HG03575 (cell line): Measurements from ENCODE around the gene BCAR3.
A peak's percentile ranks its signal among the peaks of the same experiment; 100 is the strongest.
"Not testable (repeated sequence)": the region's sequence is repeated elsewhere in the genome, so short reads cannot be mapped to it uniquely, and the experiment has no call there.

Experiments
- ATAC-seq: cut with Tn5 transposase; IDR thresholded peaks from one replicate; pipeline ENCODE4 v1.9.1; 2021; ENCODE audit not compliant: unreplicated experiment, insufficient number of reproducible peaks, low FRiP score; ENCODE audit errors: extremely low read depth

The BCAR3 gene

DNA sequence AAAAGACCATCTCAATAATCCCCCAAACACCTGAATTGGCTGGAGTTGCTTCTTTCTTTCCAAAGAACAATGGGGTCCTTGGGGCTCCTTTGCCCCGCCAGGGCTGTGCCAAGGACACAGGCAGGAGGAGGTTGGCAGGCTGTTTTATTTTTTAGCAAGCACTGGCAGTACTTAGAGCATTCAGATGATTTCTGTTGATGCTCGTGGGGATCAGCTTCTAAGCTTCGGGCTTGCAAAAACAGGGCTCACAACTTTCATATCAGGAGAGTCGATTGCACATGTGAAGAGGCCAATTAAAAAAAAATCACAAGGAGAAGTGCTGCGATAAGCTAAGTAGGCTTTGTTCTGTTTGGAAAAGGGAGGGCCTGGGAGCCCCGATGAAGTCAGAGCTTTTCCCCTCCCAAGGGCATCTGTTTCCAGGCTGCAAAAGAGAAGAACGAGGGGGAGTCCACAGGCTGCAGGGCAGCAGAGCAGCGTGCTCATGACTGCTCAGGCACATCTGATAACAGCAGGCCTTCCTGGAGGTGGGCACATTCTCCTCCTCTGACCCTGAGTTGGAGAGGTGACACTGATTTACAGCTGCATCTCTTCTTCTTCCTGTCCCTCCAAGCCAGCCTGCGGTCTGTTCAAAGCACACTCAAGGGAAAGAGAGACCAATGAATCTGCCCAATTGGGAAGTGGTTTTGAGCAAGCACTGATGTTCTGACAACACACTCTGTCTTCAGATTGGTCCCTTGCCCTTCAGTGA, 27.3 kb upstream of the BCAR3 start:
- no peak for ATAC-seq

DNA sequence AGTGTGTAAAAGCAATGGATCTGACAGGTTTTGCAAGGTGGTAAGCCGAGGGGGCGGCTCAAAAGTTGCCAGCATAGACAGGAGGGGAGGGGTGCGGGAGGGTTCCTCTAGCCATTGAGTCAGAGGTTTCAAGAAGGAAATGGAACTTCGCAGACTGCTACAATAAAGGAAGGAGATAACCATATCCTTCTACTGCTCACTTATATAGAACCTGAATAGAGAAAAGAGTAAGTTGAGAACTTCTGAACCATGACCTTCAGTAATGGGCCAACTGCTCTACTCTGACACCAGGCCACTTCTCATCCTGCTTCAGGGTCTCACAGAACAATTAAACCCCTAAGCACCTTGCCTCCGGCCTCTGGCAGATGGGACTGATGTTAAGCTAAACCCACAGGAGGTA, 26.3 kb upstream of the BCAR3 start:
- ATAC-seq: peak; percentile 56

DNA sequence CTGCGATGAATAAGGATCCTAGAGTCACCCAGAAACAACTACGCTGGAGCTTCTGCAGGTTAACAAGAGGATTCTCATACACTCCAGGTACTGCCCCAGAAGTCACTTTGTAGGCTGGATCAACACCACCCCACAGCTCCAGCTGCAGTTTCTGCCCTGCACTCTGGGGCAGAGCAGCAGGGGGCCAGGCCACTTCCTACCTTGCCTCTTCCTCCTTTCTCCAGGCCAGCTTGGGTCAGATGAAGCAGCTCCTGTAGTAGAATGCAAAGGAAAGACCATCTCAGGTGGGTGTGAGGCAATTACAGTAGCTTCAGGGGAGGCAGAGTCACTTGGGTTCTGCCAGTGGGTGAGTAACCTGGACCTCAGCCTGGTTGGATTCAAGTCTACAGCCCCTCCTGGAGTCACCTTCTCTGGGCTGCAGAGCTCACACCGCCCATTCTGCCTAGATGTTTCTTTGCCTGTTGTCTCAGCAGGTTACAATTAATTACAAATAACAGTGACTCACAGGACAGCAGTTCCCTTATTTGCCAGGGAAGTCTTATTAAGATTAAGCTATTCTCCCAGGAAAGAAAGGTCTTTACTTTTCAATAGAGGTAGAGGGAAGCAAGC, 24.4 kb upstream of the BCAR3 start:
- no peak for ATAC-seq

DNA sequence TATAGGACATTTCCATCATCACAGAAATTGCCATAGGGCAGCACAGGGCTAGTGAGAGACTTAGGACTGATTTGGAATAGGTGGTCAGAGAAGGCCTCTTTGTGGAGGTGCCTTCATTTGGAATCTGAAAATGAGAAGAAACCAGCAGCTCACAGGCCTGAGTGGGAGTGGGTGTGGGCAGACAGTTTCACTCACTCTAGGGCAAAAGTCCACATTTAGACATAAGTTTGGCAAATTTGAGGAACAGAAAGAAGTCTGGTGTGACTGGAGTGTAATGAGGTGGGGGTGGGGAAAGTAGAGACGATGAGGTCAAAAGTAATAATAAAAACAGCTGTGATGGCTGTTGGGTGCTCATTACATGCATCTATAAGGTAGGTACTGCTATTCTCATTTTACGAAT, 22.4 kb upstream of the BCAR3 start:
- ATAC-seq: peak; percentile 36

DNA sequence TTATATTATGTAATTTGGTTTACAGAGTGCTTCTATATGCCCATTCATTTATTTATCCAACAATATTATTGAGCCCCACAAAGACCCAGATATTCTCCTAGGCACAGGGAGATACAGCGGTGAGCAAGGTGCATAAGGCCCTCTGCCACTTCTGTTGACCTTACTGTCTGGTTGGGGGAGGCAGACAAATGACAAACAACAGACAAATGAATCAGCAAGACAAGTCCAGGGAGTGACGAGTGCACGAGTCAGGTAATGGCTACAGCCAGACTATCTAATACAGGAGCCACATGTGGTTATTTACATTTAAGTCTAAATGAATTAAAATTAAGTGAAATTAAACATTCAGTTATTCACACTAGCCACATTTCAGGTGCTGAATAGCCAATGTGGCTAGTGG, 22.0 kb upstream of the BCAR3 start:
- no peak for ATAC-seq

DNA sequence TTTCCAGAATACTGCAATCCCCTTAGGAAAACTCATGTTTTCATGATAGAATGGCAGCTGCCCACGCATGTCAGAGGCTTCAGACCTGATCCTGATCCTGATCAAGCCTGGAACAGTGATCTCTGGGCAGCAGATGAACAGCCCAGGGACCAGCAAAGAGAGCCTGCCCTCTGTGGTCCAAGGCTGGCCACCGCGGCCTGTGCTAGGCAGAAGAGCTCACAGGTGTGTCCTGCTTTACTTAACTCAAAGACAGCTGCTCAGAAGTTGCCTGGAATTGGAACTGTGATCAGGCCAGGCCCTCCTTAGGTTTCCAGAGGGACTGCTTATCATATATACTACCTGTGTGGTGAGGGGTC, 21.2 kb upstream of the BCAR3 start:
- no peak for ATAC-seq

DNA sequence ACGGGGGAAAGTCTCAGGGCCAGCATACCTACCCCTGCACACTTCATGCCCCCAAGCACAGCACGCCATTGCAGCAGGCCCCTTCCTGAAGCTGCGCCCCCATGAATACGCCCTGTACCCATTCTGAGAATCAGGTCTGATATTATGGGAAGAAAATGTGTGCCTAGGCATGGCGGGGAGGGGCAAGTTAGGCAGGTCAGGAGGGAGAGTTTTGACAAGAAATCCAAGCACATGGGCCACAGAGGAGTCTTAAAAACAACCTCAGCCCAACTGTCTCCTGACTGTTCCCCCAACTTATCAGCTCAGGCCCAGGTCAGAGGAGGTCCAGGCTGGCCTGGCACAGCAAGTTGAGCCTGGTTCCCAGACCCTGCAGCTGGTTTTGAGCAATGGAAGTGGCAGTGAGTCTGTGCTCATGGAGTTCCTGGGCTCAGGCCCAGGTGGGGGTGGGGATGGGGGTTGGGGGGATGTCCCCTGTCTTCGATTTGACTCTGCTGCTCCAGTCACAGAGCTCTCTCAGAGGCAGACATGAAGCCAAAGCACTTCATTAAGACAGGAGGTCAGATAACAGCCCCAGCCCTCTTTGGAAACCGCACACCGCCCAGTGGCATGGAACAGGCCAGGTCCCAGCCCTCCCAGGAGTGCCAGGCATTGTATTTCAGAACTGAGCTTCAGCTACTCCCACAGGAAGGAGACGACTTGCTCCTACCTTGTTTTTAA, 20.6 kb upstream of the BCAR3 start:
- no peak for ATAC-seq

DNA sequence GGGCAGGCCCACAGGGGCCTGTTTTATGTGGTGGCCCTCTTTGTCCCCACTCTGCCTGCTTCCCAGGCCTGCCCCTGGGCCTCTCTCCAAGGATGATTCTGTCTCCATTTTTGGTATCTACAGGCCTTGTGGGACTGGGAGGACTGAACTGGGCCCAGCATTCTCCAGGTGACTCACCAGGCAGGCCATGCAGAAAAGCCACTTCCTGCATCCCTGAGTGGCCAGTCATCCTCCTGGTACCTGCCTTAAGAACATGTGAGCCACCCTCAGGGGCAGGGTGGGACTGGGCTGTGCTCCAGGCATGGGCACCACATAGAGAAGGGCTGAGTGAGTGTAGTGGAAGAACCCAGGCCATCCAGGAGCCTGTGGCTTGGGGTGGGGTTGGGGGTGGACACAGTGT, 20.0 kb upstream of the BCAR3 start:
- no peak for ATAC-seq

DNA sequence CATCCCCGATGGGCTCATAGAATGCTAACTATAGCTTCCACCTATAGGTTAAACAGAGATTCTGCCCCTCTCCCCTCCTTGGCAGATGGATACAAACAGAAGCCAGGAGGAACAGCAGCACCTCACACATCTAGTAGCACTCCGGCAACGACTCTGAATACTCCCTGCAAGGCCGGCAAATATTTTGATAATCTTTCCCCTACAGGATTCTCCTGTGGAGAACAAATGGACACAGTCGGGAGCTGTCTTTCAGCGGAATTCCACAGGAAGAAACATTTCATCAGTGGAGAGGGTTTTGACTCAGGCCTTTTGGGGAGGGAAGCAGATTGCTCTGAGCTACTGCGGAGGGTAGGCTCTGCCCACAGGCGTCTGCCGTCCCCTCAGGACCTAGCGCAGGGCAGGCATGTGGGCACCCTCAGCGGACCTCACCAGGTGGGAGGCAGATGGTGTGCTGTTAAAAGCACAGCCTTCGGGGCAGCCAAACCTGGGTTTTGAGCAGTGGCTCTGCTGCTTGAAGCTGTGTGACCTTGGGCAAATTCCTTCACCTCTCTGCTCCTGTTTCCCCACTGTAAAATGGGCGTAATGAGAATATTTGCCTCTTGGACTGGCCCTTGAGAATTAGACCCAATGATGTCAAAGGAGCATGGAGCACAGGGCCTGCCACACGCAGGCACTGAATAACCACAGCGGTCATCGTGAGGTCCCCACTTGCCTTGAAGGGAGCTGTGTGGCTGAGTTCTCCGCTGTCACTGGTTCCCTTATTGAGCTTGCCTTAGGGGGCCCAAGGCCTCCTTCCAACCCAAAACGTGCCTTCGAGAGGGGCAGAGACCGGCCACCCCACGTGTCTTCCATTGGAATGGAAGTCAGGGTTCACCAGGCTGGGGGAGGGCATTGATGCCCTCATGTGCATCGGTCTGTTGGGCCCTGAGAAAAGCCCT, 19.2 kb upstream of the BCAR3 start:
- no peak for ATAC-seq

DNA sequence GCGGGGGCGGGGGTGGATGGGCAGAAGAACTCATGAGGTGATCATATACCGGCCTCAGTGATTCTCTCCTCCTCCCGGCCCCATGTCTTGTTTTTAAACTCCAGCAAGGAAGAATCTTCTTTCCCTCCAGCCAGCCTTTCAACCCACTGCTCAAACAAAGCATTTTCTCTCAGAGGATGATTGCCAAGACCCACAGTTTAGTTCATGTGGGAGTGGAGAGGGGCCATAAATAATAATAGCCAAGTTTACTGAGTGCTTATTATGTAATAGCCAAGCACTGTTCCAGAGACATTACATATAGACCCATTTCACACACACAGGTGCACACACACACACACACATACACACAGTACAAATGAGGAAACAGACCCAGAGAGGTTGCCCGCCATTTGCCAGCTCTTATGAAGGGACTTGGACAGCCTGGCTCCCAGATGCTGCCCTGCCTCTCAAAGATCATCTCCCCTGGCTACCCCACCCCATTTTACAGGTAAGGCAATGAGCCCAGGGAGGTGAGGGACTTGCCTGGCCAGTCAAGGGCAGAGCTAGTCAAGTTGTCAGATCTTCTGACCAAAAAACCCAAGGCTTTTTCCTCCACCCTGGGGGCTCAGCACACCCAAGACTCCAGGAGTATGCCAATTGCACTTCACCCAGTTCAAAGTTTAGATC, 18.0 kb upstream of the BCAR3 start:
- ATAC-seq: no peak

DNA sequence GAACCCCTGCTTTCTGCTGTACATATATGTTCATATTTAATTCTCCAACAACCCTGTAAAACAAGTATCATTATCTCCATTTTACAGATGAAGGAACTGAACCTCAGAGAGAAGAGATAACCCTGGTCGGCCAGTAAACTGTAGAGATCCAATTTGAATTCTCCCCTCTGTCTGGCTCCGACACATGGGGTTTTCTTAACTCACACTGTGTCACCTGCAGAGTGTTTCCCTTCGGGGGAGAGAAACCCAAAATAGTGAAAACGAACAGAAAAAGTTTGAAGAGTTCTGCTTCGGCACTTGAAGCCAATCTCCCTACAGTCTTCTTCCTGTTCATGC, 17.4 kb upstream of the BCAR3 start:
- no peak for ATAC-seq

DNA sequence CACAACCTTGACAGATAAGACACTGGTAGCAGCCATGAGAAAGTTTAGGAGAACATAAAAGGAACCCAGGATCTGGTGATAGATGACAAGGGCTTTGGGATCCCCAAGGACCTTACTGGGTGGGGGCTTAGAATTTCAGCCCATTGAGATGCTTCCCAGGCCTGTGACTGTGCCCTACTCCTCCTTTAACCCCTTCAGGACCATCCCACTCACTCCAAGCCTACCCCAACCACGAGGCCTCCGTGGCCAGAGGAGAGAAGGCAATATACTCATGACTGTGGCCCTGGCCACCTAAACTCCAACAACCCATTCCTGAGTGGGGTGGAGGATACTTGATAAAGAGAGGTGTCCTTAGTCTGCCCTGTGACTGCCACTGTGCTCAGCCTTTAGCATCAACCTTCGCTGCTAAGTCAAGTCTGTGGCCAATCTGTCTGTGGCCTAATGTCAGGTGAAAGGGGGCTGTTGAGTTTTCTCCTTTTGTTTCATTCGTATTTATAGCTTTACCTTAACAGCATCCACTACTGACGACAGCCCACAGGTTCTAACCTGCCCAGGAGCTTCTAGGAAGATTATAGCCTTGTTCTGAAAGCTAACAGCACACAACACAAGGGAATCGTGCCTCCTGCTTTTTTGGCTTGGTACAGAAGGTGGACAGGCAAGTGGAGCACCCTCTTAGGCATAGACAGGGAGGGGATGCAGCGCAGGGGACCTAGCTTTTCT, 16.9 kb upstream of the BCAR3 start:
- no peak for ATAC-seq

DNA sequence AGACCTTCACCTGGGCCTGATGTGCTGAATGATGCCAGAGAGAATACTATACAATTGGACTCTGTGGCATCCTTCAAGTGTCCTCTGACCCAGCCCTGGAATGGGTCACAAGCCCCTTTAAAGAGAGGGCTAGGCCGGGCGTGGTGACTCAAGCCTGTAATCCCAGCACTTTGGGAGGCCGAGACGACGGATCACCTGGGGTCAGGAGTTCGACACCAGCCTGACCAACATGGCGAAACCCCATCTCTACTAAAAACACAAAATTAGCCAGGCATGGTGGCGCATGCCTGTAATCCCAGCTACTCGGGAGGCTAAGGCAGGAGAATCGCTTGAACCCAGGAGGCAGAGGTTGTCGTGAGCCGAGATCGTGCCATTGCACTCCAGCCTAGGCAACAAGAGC, 15.9 kb upstream of the BCAR3 start:
- not testable (repeated sequence) for ATAC-seq

DNA sequence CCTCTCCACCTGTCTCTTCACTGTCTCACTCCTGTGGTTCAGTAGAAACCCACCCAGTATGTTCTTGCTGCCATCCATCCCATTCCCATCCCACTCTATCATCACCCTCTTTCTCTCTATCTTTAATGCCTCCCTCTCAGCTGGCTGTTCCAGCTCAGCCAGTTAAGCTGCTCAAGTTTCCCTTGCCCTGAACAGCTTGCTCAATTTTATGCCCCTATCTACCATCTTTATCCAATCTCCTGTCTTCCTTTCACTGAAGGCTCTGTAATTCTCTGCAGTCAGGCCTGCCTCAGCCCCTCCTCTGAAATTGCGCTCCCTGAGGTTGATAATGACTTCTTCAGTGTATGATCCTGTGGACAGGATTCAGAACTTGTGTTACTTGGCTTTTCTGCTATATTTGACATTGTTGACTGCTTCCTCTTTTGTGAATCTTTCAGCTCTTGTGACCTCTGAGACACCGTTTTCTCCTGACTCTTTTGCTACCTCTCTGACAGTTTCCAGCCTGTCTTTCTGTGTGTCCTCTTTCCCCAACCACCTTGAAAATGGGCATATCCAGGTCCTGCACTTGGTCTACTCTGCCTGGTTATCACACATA, 13.9 kb upstream of the BCAR3 start:
- ATAC-seq: peak; percentile 39

DNA sequence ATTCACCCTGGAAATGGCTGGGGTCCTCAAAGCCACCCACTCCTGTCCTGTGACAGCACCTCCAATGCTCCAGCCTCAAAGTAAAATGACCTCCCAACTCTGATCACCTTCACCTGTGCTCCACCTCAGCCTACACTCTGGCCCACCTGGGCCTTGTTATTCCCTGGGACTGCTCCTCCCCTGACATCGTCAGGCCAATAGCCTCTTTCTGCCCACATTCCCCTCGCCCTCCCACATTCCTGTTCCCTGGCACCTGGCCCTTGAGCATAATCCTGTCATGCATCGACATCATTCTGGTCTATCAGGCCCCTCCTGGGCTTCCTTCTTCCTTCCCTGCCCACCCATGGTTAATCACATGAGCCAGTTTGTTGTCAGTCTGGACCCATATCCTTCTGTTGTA, 13.2 kb upstream of the BCAR3 start:
- ATAC-seq: no peak

DNA sequence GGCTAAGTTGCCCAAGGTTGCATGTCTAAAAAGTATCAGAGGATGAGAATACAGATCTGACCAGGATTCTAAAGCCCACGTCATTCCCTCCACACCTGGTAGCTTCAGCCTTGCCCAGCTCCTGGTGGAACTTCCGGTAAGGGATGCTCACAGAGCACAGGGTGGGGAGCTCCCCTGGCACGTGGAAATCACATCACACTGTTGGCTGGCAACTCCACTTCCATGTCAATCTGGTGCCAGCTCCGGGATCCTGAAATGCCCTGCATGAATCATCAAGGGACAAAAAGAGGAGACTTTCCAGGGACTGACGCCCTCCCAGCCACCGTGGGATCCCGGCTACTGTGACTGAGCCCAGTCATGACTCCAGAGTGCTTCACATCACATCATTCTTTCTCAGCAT, 12.4 kb upstream of the BCAR3 start:
- ATAC-seq: no peak

DNA sequence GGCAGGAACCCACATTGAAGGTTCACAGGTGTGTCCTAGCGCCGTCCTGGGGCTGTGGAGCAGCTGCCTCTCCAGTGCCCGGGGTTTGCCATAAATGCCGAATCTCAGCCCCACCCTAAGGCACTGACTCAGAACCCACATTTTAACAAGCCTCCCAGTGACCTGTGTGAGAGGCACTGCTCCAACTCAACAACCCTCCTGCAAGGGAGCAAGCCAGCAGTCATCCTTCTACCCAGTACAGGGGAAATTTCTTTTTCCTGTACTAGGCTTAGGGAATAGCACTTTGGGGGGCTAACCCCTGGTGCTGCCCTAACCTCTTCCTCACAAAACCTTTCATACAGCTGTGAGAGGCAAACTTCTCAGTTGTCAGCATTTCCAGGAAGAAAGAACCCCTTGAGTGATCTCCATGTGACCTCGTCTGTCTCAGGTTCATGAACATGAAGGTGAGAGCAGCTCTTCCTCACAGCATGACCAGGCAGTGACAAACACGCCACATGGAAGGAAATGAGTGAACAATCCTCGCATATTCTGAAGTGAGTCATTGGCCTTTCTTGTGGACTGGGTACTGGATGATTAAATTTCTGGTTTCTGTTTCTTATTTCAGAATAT, 11.4 kb upstream of the BCAR3 start:
- peak; percentile 34 for ATAC-seq

DNA sequence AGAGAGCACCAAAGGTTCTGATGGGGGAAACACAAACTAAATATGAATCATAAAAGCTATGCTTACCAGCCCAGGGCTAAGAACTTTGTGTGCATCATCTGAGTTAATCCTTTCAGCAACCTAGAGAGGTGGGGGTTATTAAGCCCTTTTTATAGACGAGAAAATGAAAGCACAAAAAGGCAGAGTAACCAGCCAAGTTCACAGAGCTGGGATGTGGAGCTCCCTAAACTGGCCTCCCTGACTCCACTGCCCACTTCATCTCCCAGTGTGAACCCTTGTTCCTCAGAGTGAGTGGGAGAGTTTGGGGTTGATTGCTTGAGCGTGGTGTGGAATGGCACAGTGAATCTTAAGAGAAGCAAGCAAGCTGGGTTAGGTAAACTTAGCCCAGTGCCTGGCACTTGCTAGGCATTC, 10.8 kb upstream of the BCAR3 start:
- ATAC-seq: no peak
